AG08395 (cell line): ENCODE data around the gene XNDC1N.
"Not testable (repeated sequence)": the region's sequence is repeated elsewhere in the genome, so short reads cannot be mapped to it uniquely, and the experiment has no call there.

Source experiments
- DNase-seq: peaks from one replicate; pipeline ENCODE4 v3.0.0; 2012; ENCODE audit warnings: mixed read lengths, low spot score

XNDC1N gene

GRCh38 chr11:71933141-71933933 is 4.9 kb upstream of the XNDC1N start:
- no peak for DNase-seq

GRCh38 chr11:71931245-71931602 is 2.8 kb upstream of the XNDC1N start:
- no peak for DNase-seq

GRCh38 chr11:71930556-71931244 is 2.3 kb upstream of the XNDC1N start:
- DNase-seq = no peak

- no peak for DNase-seq
Observed at GRCh38 chr11:71929491-71929890, 1.1 kb upstream of the XNDC1N start.

DNA sequence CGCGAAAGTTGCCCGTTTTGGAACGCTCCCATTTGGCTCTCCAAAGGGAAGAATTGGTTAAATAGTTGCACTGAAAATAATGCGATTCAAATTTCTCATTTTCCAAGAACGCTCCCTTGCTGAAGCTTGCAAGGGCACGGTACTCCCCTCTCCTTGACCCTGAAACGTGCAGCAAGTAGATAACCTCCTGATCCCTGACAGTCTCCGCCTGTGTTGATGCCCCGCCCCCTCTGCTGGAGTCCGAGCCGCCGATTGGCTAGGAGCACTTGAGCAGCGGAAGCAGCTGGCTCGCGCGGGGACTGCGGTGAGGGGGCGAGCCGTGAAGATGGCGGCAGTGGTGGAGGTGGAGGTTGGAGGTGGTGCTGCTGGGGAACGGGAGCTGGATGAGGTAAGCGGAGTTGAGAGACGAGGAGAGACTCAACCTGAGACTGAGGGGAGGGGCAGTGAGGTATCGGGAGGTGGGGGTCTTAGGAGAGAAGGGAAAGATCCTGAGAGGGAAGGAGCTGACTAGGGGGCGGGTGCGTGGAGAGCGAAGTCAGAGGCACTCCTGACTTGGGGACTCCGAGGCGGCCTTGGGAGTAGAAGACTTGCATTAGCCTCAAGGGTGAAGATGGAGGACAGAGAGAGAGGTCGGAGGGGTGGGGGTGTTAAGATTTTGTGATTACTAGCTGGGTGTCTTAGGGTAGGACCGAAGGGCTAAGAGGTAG is 496 bp upstream of the XNDC1N start, which contains the start of gene RNF121:
RNF121 (plus strand) TSS at position 310 of the 707 bp plus-strand sequence; CDS start at position 326, 16 bp downstream.
- peak; percentile 98 for DNase-seq

DNA sequence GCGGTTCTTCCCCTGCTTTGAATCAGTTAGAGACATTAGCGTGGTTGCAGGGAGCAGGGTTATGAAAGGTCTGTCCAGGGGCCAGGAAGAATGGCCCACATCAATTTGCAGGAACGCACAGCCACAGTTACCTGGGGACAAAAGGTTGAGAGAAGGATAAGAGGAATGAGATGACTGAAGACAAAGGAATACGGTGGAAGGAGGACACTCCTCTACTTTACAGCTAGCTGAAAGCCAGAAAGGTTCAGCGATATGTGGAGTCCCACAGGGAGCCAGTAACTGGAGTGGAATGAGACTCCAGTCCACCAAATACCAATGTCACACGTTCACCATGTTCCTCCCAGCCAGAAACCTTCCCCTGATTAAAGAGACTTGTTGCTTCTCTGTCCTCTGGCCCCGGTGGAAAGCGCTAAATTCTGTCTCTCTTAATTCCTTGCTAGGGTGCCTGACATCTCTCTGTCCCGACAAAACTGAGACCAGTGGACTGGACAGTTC is 10.7 kb downstream of the XNDC1N start:
- peak; percentile 11 for DNase-seq

GRCh38 chr11:71914617-71915189 is 13.7 kb downstream of the XNDC1N start:
- DNase-seq = no peak

DNA sequence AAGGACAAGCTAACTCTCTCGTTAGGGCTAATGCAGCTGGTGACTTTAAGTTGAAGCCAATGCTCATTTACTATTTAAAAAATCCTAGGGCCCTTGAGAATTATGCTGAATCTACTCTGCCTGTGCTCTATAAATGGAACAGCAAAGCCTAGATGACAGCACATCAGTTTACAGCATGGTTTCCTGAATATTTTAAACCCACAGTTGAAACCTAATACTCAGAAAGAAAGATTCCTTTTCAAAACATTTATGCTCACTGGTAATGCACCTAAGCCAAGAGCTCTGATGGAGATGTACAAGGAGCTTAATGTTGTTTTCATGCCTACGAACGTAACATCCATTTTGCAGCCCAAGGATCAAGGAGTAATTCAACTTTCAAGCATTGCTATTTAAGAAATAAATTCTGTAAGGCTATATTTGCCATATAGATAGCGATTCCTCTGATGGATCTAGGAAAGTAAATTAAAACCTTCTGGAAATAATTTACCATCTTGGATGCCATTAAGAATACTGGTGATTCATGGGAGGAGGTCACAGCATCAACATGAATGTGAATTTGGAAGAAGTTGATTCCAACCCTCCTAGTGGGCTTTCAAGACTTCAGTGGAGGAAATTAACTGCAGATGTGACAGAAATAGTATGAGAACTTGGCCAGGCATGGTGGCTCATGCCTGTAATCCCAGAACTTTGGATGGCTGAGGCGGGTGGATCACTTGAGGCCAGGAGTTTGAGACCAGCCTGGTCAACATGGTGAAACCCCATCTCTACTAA is 14.5 kb downstream of the XNDC1N start:
- peak; percentile 55 for DNase-seq

GRCh38 chr11:71911986-71912340 is 16.4 kb downstream of the XNDC1N start:
- DNase-seq = not testable (repeated sequence)

DNA sequence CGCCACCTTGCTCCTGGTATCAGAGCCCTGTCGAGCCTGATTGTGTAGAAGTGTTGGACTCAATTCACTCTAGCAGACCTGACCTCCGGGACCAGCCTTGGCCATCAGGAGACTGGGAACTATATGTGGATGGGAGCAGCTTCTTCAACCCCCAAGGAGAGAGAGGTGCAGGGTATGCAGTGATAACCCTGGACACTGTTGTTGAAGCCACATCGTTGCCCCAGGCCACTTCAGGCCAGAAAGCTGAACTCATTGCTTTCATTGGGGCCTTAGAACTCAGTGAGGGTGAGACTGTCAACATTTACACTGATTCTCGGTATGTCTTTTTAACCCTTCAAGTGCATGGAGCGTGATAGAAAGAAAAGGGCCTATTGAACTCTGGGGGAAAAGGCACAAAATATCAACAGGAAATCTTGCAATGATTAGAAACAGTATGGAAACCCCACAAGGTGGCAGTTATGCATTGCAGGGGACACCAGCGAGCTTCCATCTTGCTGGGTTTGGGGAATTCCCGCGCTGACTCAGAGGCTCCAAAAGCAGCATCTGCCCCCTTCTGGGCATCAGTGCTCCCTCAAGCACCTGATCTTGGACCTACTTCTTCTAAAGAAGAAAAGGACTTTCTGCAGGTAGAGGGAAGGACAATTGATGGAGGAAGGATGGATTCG is 16.9 kb downstream of the XNDC1N start:
- DNase-seq = not testable (repeated sequence)

DNA sequence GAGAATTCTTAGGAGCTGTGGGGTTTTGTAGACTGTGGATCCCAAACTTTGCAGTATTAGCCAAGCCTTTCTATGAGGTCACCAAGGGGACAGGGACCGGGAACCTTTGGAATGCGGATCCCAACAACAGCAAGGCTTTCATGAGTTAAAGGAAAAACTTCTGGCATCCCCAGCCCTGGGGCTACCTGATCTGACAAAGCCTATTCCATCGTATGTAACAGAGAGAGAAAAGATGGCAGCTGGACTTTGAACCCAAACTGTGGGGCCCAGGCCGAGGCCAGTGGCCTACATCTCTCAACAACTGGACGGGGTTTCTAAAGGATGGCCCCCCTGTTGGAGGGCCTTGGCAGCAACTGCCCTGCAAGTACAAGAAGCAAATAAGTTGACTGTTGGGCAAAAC is 17.6 kb downstream of the XNDC1N start:
- DNase-seq = not testable (repeated sequence)

DNA sequence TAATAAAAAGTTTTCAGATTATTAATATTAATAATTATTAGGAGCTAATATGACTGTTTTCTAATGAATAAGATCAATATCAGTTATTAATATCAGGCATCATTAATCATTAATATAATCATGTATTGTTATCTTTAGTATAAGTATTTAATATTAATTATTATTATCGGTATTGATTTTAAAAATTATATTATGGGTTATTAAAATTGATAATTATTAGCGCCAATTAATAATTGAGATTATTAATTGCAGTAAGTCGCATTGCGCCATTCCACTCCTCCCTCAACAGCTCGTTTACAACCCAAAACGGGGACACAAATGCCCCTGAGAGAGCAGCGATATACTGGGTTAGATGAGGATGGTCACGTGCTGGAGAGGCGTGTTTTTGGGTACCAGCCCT is 20.2 kb downstream of the XNDC1N start:
- no peak for DNase-seq

- DNase-seq = not testable (repeated sequence)
Observed at GRCh38 chr11:71901137-71901536, 27.3 kb downstream of the XNDC1N start.

DNA sequence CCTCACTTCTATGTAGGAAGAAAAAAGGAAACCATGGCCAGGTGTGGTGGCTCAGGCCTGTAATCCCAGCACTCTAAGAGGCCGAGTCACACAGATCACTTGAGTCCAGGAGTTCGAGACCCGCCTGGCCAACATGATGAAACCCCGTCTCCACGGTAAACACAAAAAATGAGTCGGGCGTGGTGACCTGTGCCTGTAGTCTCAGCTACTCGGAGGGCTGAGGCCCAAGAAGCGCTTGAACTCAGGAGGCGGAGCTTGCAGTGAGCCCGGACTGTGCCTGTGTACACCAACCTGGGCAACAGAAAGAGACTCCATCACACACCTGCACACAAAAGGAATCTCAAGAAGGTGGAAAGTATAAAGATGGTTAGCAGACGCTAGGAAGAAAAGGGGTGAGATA is 32.4 kb downstream of the XNDC1N start:
- no peak for DNase-seq

DNA sequence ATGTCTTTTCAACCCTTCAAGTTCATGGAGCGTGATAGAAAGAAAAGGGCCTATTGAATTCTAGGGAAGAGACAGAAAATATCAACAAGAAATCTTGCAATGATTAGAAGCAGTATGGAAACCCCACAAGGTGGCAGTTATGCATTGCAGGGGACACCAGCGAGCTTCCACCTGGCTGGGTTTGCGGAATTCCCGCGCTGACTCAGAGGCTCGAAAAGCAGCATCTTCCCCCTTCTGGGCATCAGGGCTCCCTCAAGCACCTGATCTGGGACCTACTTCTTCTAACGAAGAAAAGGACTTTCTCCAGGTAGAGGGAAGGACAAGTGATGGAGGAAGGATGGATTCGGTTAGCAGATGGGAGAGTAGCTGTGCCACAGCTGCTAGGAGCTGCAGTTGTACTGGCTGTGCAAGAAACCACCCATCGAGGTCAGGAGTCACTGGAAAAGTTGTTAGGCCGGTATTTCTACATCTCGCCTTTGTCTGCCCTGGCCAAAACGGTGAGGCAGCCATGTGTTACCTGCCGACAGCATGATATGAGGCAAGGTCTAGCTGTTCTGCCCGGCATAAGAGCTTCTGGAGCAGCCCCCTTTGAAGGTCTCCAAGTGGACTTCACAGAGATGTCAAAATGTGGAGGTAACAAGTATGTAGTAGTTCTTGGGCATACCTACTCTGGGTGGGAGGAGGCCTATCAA is 39.1 kb downstream of the XNDC1N start:
- DNase-seq = not testable (repeated sequence)

DNA sequence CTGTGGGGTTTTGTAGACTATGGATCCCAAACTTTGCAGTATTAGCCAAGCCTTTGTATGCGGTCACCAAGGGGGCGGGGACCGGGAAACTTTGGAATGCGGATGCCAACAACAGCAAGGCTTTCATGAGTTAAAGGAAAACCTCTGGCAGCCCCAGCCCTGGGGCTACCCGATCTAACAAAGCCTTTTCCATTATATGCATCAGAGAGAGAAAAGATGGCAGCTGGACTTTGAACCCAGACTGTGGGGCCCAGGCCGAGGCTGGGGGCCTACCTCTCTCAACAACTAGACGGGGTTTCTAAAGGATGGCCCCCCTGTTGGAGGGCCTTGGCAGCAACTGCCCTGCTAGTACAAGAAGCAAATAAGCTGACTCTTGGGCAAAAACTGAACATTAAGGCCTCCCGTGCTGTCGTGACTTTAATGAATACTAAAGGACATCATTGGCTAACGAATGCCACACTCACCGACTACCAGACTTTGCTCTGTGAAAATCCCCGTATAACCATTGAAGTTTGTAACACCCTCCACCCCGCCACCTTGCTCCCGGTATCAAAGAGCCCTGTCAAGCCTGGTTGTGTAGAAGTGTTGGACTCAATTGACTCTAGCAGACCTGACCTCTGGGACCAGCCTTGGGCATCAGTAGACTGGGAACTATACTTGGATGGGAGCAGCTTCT is 39.9 kb downstream of the XNDC1N start:
- not testable (repeated sequence) for DNase-seq

DNA sequence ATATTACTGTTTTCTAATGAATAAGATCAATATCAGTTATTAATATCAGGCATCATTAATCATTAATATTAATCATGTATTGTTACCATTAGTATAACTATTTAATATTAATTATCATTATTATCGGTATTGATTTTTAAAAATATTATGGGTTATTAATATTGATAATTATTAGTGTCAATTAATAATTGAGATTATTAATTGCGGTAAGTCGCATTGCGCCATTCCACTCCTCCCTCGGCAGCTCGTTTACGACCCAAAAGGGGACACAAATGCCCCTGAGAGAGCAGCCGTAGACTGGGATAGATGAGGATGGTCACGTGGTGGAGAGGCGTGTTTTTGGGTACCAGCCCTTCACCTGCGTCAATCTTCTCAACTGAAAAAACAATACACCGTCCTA is 42.6 kb downstream of the XNDC1N start:
- DNase-seq = not testable (repeated sequence)
